Measurements from ENCODE around the gene RSRC2.
"Not testable (repeated sequence)": the region's sequence is repeated elsewhere in the genome, so short reads cannot be mapped to it uniquely, and the experiment has no call there.

RSRC2 gene, protein sequence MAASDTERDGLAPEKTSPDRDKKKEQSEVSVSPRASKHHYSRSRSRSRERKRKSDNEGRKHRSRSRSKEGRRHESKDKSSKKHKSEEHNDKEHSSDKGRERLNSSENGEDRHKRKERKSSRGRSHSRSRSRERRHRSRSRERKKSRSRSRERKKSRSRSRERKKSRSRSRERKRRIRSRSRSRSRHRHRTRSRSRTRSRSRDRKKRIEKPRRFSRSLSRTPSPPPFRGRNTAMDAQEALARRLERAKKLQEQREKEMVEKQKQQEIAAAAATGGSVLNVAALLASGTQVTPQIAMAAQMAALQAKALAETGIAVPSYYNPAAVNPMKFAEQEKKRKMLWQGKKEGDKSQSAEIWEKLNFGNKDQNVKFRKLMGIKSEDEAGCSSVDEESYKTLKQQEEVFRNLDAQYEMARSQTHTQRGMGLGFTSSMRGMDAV

DNA sequence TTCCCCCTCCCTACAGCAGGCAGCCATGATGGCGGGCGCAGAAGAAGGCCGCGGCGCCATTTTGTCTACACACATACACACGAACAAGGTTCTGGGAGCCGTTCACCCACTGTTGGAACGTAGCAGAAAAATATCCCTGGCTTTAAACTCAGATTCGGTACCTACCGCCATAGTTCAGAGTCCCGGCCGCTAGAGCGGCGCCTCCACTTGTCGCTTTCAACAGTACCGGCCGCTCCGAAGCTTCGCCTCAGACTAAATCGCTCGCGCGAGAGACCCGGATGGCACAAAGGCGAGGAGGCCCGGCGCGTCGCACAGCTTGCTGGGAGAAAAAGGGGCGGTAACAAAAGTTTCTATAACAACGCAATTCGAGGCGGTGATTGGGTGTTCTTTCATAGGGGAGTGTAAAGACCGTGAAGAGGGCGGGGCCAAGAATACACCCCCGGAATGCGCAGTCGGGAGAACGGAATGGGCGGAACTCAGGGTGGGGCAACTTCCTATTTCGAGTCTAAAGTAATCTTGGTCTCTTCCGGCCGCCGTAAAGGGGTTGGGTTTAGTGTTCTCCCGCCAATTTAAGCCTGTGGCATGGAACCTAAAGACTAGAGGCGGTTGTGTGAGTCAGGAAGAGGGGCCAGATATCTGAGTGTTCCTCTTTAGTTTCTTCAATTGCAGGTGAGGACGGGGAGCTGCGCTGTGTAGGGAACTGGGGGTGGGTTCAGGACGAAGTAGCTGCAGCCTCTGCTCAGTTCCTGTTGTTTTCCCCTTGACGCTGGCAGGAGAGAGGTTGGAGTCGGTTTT, at the start of gene RSRC2, which contains the start of gene KNTC1:
TSS of gene RSRC2 (minus strand) at position 254 of the 795 bp plus-strand sequence. CDS start at position 171, 83 bp downstream.
TSS of gene KNTC1 (plus strand) at position 567 of the 795 bp plus-strand sequence. CDS start 2,815 bp downstream, outside the sequence.
- no peaks in the 10 kb centered on the region for H3K9me3 Mint-ChIP-seq
- no peak within 1 kb of the TSS for H3K27ac Mint-ChIP-seq
- H3K36me3 Mint-ChIP-seq (ENCODE audit: low read depth), result peaks cover 56% of the 10 kb centered on the region
- H3K27me3 Mint-ChIP-seq, result no peaks in the 10 kb centered on the region
- peaks cover 39% of the 10 kb centered on the region for H3K4me1 Mint-ChIP-seq (ENCODE audit: low read depth)
- no peak within 1 kb of the TSS for H3K4me3 Mint-ChIP-seq

DNA sequence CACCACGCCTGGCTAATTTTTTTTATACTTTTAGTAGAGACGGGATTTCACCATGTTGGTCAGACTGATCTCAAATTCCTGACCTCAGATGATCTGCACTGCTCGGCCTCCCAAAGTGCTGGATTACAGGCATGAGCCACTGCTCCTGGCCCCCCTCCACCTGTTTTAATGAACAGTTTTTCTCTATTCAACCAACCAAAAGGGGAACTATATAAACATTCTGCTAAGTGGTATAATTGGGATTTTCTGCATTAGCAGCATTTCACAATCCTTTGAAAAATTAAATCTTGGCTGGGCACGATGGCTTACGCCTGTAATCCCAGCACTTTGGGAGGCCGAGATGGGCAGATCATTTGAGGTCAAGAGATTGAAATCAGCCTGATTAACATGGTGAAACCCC, 45.1 kb upstream of the RSRC2 start:
- H3K27ac Mint-ChIP-seq, result no peak overlapping the region
- H3K4me3 Mint-ChIP-seq, result no peak overlapping the region
- peaks cover 70% of the 10 kb centered on the region for H3K36me3 Mint-ChIP-seq (ENCODE audit: low read depth)
- peaks cover 5% of the 10 kb centered on the region for H3K4me1 Mint-ChIP-seq (ENCODE audit: low read depth)
- no peaks in the 10 kb centered on the region for H3K9me3 Mint-ChIP-seq
- H3K27me3 Mint-ChIP-seq, result no peaks in the 10 kb centered on the region

DNA sequence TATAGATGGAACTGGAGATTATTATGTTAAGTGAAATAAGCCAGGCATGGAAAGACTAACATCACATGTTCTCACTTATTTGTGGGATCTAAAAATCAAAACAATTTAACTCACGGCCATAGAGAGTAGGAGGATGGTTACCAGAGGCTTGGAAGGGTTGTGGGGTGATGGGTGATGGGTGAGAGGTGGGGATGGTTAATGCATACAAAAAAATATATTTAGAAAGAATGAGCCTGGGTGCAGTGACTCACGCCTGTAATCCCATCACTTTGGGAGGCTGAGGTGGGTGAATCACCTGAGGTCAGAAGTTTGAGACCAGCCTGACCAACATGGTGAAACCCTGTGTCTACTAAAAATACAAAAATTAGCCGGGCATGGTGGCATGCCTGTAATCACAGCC, 43.3 kb upstream of the RSRC2 start:
- H3K4me3 Mint-ChIP-seq; H3K9me3 Mint-ChIP-seq; H3K4me1 Mint-ChIP-seq (ENCODE audit: low read depth); H3K27ac Mint-ChIP-seq; H3K27me3 Mint-ChIP-seq: not testable (repeated sequence)
- peaks cover 54% of the 10 kb centered on the region for H3K36me3 Mint-ChIP-seq (ENCODE audit: low read depth)

DNA sequence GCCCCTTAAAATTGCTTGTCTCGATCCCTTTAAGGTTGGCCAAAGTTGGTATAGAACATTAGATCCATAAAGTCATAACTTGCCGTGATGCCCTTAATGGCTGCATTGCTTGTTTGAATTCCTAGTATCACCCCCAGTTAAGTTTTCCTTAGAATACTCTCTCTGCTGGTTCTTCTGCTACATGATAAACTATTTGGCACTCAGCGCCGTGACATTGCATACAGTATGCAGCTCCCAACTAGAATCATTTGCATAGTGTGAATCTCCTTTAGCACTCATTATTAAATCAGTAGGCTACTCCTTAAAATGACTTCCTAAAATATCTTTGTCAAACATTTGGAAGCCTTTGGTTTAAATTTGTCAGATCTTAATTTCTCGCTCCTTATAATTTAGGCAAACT, 42.6 kb upstream of the RSRC2 start:
- Mint-ChIP-seq H3K36me3 (ENCODE audit: low read depth) (peaks cover 53% of the 10 kb centered on the region), H3K4me1 (ENCODE audit: low read depth) (peaks cover 5% of the 10 kb centered on the region), H3K27ac (no peak overlapping the region), H3K4me3 (no peak overlapping the region), H3K27me3 (no peaks in the 10 kb centered on the region), H3K9me3 (no peaks in the 10 kb centered on the region)

DNA sequence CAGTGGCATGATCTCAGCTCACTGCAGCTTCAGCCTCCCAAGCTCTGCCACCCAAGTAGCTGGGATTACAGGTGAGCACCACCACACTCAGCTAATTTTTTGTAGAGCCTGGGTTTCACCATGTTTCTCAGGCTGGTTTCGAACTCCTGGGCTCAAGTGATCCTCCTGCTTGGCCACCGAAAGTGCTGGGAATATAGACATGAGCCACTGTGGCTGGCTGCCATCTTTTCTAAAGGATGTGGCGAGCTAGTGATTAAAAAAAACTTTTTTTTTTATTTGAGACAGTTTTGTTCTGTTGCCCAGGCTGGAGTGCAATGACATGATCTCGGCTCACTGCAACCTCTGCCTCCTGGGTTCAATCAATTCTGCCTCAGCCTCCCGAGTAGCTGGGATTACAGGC, 40.1 kb upstream of the RSRC2 start:
- H3K27ac Mint-ChIP-seq; H3K4me1 Mint-ChIP-seq (ENCODE audit: low read depth); H3K9me3 Mint-ChIP-seq; H3K27me3 Mint-ChIP-seq; H3K4me3 Mint-ChIP-seq: not testable (repeated sequence)
- peaks cover 50% of the 10 kb centered on the region for H3K36me3 Mint-ChIP-seq (ENCODE audit: low read depth)

DNA sequence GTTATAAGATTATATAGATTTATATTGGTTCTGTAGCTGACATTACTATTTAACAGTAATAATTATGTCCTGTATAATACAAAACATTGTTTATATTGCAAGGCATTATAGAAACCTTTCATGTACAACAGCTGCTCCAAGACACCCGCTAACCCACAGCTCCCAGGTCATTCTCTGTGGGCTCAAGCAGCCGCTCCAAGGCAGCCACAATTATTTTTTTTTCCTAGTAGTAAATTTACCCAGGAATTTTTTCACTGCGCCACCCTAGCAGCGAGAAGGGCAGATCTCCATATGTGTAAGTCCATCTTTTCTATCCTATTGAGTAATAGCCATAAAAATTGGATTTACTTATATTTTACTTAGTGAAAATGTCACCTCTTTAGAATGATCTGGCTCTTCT, 36.6 kb upstream of the RSRC2 start:
- peaks cover 41% of the 10 kb centered on the region for H3K36me3 Mint-ChIP-seq (ENCODE audit: low read depth)

DNA sequence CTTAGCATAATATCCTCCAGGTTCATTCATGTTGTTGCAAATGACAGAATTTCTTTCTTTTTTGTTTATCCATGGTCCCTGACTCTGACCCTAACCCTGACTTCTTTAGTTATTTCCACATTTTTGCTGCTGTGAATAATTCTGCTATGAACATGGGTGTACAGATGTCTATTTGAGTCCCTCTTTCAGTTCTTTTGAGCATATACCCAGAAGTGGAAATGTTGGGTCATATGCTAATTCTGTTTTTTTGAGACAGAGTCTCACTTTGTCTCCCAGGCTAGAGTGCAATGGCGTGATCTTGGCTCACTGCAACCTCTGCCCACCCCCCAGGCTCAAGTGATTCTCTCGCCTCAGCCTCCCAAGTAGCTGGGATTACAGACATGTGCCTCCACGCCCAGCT, 33.4 kb upstream of the RSRC2 start:
- Mint-ChIP-seq H3K4me3 (no peak overlapping the region), H3K27ac (no peak overlapping the region), H3K9me3 (no peaks in the 10 kb centered on the region), H3K4me1 (ENCODE audit: low read depth) (peaks cover 6% of the 10 kb centered on the region), H3K27me3 (no peaks in the 10 kb centered on the region), H3K36me3 (ENCODE audit: low read depth) (peaks cover 61% of the 10 kb centered on the region)

More for the DNA sequence above, 36.6 kb upstream of the RSRC2 start:
- H3K9me3 Mint-ChIP-seq, result no peaks in the 10 kb centered on the region
- no peak overlapping the region for H3K27ac Mint-ChIP-seq
- no peaks in the 10 kb centered on the region for H3K27me3 Mint-ChIP-seq
- H3K4me3 Mint-ChIP-seq, result no peak overlapping the region
- H3K4me1 Mint-ChIP-seq (ENCODE audit: low read depth), result peaks cover 6% of the 10 kb centered on the region

DNA sequence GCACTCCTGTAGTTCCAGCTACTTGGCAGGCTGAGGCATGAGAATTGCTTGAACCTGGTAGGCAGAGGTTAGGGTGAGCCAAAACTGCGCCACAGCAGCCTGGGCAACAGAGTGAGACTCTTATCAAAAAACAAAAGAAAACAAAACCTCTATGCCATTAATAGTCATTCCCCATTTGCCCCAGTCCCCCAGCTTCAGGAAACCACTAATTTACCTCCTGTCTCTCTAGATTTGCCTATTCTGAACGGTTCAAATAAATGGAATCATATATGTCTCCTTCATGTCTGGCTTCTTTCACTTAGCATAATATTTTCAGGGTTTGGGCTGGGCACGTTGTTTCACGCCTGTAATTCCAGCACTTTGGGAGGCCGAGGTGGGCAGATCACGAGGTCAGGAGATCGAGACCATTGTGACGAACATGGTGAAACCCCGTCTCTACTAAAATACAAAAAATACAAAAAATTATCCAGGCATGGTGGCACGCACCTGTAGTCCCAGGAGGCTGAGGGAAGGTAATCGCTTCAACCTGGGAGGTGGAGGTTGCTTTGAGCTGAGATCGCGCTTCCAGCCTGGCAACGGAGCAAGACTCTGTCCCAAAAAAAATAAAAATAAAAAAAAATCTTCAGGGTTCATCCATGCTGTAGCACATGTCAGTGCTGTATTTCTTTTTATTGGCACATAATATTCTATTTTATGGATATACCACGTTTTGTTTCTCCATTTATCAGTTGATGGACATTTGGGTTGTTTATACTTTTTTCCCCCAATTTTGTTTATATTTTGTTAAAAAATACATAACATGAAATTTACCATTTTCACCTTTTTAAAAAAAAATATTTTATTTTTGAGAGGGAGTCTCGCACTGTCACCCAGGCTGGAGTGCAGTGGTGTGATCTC, 32.3 kb upstream of the RSRC2 start:
- H3K4me3 Mint-ChIP-seq, result no peak overlapping the region
- H3K4me1 Mint-ChIP-seq (ENCODE audit: low read depth), result peaks cover 6% of the 10 kb centered on the region
- H3K27ac Mint-ChIP-seq, result no peak overlapping the region
- H3K27me3 Mint-ChIP-seq, result no peaks in the 10 kb centered on the region
- no peaks in the 10 kb centered on the region for H3K9me3 Mint-ChIP-seq
- H3K36me3 Mint-ChIP-seq (ENCODE audit: low read depth), result peaks cover 68% of the 10 kb centered on the region

DNA sequence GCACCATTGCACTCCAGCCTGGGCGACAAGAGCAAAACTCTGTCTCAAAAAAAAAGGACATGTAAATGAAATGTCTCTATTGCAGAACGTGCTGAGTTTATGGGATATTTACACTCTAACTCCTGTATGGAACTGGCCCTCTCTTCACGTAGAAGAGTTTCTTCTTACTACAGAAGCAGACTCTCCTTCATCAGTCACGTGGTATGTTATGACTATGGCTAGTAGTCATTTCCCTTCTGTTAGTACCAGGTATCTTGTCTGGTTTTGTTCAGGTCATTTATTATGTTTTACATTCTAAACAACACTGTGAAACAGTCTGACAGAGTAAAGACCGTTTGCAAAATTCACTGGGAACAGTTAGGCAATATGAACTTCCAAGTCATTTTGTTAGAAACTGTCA, 20.6 kb upstream of the RSRC2 start:
- H3K36me3 Mint-ChIP-seq (ENCODE audit: low read depth), result peaks cover 70% of the 10 kb centered on the region
- H3K4me3 Mint-ChIP-seq, result no peak overlapping the region
- H3K9me3 Mint-ChIP-seq, result no peaks in the 10 kb centered on the region
- H3K27ac Mint-ChIP-seq, result no peak overlapping the region
- no peaks in the 10 kb centered on the region for H3K27me3 Mint-ChIP-seq
- no peaks in the 10 kb centered on the region for H3K4me1 Mint-ChIP-seq (ENCODE audit: low read depth)

DNA sequence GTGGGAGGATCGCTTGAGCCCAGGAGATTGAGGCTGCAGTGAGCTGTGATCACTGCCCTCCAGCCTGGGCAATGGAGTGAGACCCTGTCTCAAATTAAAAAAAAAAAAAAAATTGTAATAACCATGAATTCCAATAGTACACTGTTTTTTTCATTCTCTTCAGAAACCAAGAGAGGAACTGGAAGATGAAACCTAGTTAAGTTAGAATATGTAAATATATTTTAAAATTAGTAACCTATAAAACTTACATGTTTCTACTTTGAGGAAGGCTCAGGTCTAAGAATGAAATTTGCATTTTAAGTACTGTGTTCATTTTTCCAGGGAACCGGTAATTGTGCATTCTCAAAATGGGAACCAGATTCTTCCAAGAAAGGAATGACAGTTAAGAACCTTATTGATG, 19.1 kb upstream of the RSRC2 start:
- peaks cover 68% of the 10 kb centered on the region for H3K36me3 Mint-ChIP-seq (ENCODE audit: low read depth)
- no peak overlapping the region for H3K27ac Mint-ChIP-seq
- no peaks in the 10 kb centered on the region for H3K4me1 Mint-ChIP-seq (ENCODE audit: low read depth)
- H3K27me3 Mint-ChIP-seq, result no peaks in the 10 kb centered on the region
- no peak overlapping the region for H3K4me3 Mint-ChIP-seq
- H3K9me3 Mint-ChIP-seq, result no peaks in the 10 kb centered on the region

DNA sequence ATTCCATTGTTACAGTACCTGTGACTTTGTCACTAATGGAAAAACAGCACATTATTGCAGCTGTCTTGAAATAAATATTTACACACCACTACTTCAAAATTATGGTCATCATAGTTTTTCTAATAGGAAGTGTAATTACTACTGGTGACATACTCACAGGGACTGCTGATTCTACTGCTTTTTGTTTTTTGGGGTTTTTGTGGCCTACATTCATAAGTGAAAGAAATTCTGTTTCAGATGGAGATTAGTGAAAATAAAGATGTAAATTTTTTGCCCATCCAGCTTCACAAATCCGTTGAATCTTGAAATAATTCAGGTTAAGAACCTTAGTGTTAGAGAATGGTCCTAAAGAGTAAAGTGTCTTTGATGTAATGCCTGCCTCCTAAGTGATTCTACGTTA, 17.8 kb upstream of the RSRC2 start:
- Mint-ChIP-seq H3K4me1 (ENCODE audit: low read depth) (no peaks in the 10 kb centered on the region), H3K4me3 (no peak overlapping the region), H3K27ac (no peak overlapping the region), H3K36me3 (ENCODE audit: low read depth) (peaks cover 55% of the 10 kb centered on the region), H3K9me3 (no peaks in the 10 kb centered on the region), H3K27me3 (no peaks in the 10 kb centered on the region)

DNA sequence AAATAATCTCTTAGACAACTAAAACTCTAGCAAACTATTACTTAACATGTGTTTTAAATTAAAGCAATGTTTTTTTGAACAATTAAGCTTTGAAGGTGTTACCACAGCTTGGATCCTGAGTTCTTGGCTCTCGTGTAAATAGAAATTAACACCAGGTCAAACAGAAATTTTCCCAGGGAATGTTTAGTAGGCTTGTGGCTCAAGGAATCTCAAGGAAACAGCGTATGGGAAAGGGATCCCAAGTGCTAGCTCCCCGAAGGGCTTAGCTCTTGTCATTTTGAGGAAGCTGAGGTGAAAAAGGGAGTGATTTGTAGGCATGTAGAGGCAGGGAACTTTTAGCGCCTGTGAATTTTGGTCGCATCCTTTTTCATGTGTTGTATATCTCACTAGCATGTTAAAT, 11.8 kb upstream of the RSRC2 start:
- Mint-ChIP-seq H3K9me3 (no peaks in the 10 kb centered on the region), H3K36me3 (ENCODE audit: low read depth) (peaks cover 51% of the 10 kb centered on the region), H3K27me3 (no peaks in the 10 kb centered on the region), H3K4me1 (ENCODE audit: low read depth) (no peaks in the 10 kb centered on the region), H3K27ac (no peak overlapping the region), H3K4me3 (no peak overlapping the region)

DNA sequence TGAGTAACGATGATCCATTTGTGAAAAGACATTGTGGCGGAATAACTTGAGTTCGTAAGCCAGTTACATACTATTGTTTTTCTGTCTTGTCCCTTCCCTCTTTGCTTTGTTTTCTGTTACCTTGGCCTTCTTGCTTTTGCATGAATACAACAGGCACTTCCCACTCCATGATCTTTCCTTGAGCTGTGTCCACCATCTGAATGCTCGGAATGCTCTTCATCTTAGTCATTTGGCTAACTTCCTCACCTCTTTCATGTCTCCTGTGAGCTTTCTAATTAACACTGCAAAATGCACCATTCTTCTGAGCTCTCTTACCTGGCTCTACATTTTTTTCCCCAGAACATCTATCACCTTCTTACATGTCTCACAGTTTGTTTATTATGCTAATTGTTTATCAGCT, 10.3 kb upstream of the RSRC2 start:
- H3K4me3 Mint-ChIP-seq, result no peak overlapping the region
- peaks cover 53% of the 10 kb centered on the region for H3K36me3 Mint-ChIP-seq (ENCODE audit: low read depth)
- H3K27me3 Mint-ChIP-seq, result no peaks in the 10 kb centered on the region
- H3K27ac Mint-ChIP-seq, result no peak overlapping the region
- no peaks in the 10 kb centered on the region for H3K9me3 Mint-ChIP-seq
- no peaks in the 10 kb centered on the region for H3K4me1 Mint-ChIP-seq (ENCODE audit: low read depth)

DNA sequence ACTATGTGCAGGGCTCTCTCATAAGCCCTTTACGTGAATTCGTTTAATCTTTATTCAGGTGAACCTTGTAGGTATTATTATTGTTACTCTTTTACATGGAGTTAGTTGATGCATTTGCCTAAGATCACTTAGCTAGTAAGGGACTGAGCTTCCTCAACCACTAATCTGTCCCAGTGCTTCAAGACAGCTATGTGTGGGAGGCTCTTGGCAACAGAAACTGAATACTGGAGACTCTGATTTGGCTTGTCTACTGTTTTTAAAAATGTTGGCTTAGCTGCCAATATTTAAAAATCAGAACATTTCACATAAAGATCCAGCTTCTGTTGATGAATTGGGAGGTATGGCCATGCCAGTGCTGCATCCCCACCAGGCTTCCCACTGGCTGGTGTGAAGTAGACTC, 7.1 kb upstream of the RSRC2 start:
- Mint-ChIP-seq H3K27me3 (no peaks in the 10 kb centered on the region), H3K27ac (no peak overlapping the region), H3K4me1 (ENCODE audit: low read depth) (peaks cover 9% of the 10 kb centered on the region), H3K36me3 (ENCODE audit: low read depth) (peaks cover 65% of the 10 kb centered on the region), H3K9me3 (no peaks in the 10 kb centered on the region), H3K4me3 (no peak overlapping the region)

All from stimulated activated naive CD8-positive, alpha-beta T cell treated with anti-CD3 and anti-CD28 coated beads, Interleukin-15, Interleukin-2, amounts not matched to agents 100 ng/mL and 50 ng/mL, for 24 hours (primary cell).